Fibroblast of pulmonary artery (primary cell): ENCODE results near the gene SRGAP1.

Experiments used
- DNase-seq: peaks from one replicate; pipeline ENCODE4 v3.0.0-alpha.2; 2010; ENCODE audit warnings: low read depth
- H3K4me3 ChIP-seq: replicated peaks from 2 replicates; pipeline ENCODE4 v1.5.1; 2011; ENCODE audit warnings: low read depth, mild to moderate bottlenecking, control low read depth, low read length, moderate library complexity
- CTCF ChIP-seq: IDR thresholded peaks from 2 replicates; pipeline ENCODE4 v1.5.1; 2011; ENCODE audit warnings: mild to moderate bottlenecking, control low read depth, low read length, inconsistent platforms; ENCODE audit errors: missing control alignments

Gene SRGAP1

GRCh38 chr12:64180951-64181350, 336.5 kb downstream of the SRGAP1 start:
- TF ChIP-seq CTCF: no peak
- peak; percentile 62 for DNase-seq
- H3K4me3 ChIP-seq: peak overlapping the region; percentile 31

GRCh38 chr12:64181430-64182291, 337.2 kb downstream of the SRGAP1 start:
- peak; percentile 94 for DNase-seq
- TF ChIP-seq CTCF: peak; percentile 70
- peak overlapping the region; percentile 31 for H3K4me3 ChIP-seq

- TF ChIP-seq CTCF: no peak
- H3K4me3 ChIP-seq: no peak overlapping the region
- DNase-seq: no peak
Observed at GRCh38 chr12:64184216-64184615, 339.7 kb downstream of the SRGAP1 start.

GRCh38 chr12:64186789-64187188, 342.3 kb downstream of the SRGAP1 start:
- no peak for DNase-seq
- no peak for TF ChIP-seq CTCF
- no peak overlapping the region for H3K4me3 ChIP-seq

GRCh38 chr12:64187370-64187769, 342.9 kb downstream of the SRGAP1 start:
- peak; percentile 65 for DNase-seq
- H3K4me3 ChIP-seq: no peak overlapping the region
- TF ChIP-seq CTCF: no peak

- DNase-seq: no peak
- TF ChIP-seq CTCF: no peak
- H3K4me3 ChIP-seq: no peak overlapping the region
Observed at GRCh38 chr12:64187794-64188193, 343.3 kb downstream of the SRGAP1 start.

- no peak overlapping the region for H3K4me3 ChIP-seq
- no peak for DNase-seq
- TF ChIP-seq CTCF: no peak
Observed at GRCh38 chr12:64189530-64189929, 345.0 kb downstream of the SRGAP1 start.
